Measurements from ENCODE around the gene CCDC154.

CCDC154 gene

GRCh38 chr16:1395444-1396031 lies 48.8 kb downstream of the CCDC154 start:
- TF ChIP-seq POLR2AphosphoS5 (IDR thresholded peaks at IDR 0.05; ENCODE audit: low read depth, low read length) (no peak), FOXP2 (optimal IDR thresholded peaks at IDR 0.05; ENCODE audit: borderline replicate concordance, extremely low read depth, extremely low read length, insufficient read depth) (no peak), SIN3A (IDR thresholded peaks at IDR 0.05; ENCODE audit: borderline replicate concordance, insufficient read depth, low read length) (no peak), REST (IDR thresholded peaks at IDR 0.05; ENCODE audit: insufficient read depth in 1 of 2, low read depth in 2 of 2, low read length in 2 of 2) (no peak), TAF1 (IDR thresholded peaks at IDR 0.05; ENCODE audit: borderline replicate concordance, insufficient read depth, low read length) (no peak)

- no peak for TF ChIP-seq TAF1 (IDR thresholded peaks at IDR 0.05; ENCODE audit: borderline replicate concordance, insufficient read depth, low read length)
- TF ChIP-seq POLR2AphosphoS5 (IDR thresholded peaks at IDR 0.05; ENCODE audit: low read depth, low read length): no peak
- no peak for TF ChIP-seq SIN3A (IDR thresholded peaks at IDR 0.05; ENCODE audit: borderline replicate concordance, insufficient read depth, low read length)
- no peak for TF ChIP-seq REST (IDR thresholded peaks at IDR 0.05; ENCODE audit: insufficient read depth in 1 of 2, low read depth in 2 of 2, low read length in 2 of 2)
- TF ChIP-seq FOXP2 (optimal IDR thresholded peaks at IDR 0.05; ENCODE audit: borderline replicate concordance, extremely low read depth, extremely low read length, insufficient read depth): no peak
Measured at GRCh38 chr16:1394367-1394951, 49.9 kb downstream of the CCDC154 start.

GRCh38 chr16:1393613-1394176 lies 50.7 kb downstream of the CCDC154 start:
- TF ChIP-seq POLR2AphosphoS5 (IDR thresholded peaks at IDR 0.05; ENCODE audit: low read depth, low read length) (no peak), SIN3A (IDR thresholded peaks at IDR 0.05; ENCODE audit: borderline replicate concordance, insufficient read depth, low read length) (no peak), REST (IDR thresholded peaks at IDR 0.05; ENCODE audit: insufficient read depth in 1 of 2, low read depth in 2 of 2, low read length in 2 of 2) (no peak), FOXP2 (optimal IDR thresholded peaks at IDR 0.05; ENCODE audit: borderline replicate concordance, extremely low read depth, extremely low read length, insufficient read depth) (no peak), TAF1 (IDR thresholded peaks at IDR 0.05; ENCODE audit: borderline replicate concordance, insufficient read depth, low read length) (no peak)

- TF ChIP-seq TAF1 (IDR thresholded peaks at IDR 0.05; ENCODE audit: borderline replicate concordance, insufficient read depth, low read length) (no peak), SIN3A (IDR thresholded peaks at IDR 0.05; ENCODE audit: borderline replicate concordance, insufficient read depth, low read length) (no peak), FOXP2 (optimal IDR thresholded peaks at IDR 0.05; ENCODE audit: borderline replicate concordance, extremely low read depth, extremely low read length, insufficient read depth) (no peak), POLR2AphosphoS5 (IDR thresholded peaks at IDR 0.05; ENCODE audit: low read depth, low read length) (no peak), REST (IDR thresholded peaks at IDR 0.05; ENCODE audit: insufficient read depth in 1 of 2, low read depth in 2 of 2, low read length in 2 of 2) (no peak)
Measured at GRCh38 chr16:1392826-1393225, 51.5 kb downstream of the CCDC154 start.

Data from PFSK-1 (cell line).